Gastrocnemius medialis (tissue), 4 donors: Measurements from ENCODE around the gene ACP7. TPM values are rescaled to one million over a fixed set of nuclear protein-coding genes. Genes with fewer than 3 reads are reported as not detected.

ENCODE experiments used
- ATAC-seq, 2 donors: fragments of 150-250 bp; one replicate each; pipeline ENCODE4 v1.9.1; 2016
- DNase-seq, 2 donors: peaks; one replicate each; pipeline ENCODE4 v3.0.0-alpha.2; 2019
- H3K27ac ChIP-seq, 4 donors: fragments of 200-600 bp; sonication (generic); 1 replicate in 1 of 4; 2 replicates in 3 of 4; pipeline ENCODE4 v1.5.1; 2016 to 2018; ENCODE audit warnings: mild to moderate bottlenecking in 2 of 4, moderate library complexity in 1 of 4
- H3K27me3 ChIP-seq, 3 donors: fragments of 200-600 bp; sonication (generic) in 2 of 3; 1 replicate in 1 of 3; 2 replicates in 2 of 3; pipeline versions ENCODE4 v1.5.1 to v1.6.0; 2016 to 2019; ENCODE audit warnings: mild to moderate bottlenecking in 1 of 3, moderate library complexity in 1 of 3
- H3K36me3 ChIP-seq, 2 donors: fragments of 200-600 bp; sonication (generic) in 1 of 2; one replicate each; pipeline ENCODE4 v1.5.1; 2017 to 2018
- H3K4me1 ChIP-seq, 2 donors: fragments of 200-600 bp; sonication (generic) in 1 of 2; one replicate each; pipeline ENCODE4 v1.5.1; 2016 to 2017; ENCODE audit warnings: mild to moderate bottlenecking in 2 of 2
- H3K4me3 ChIP-seq, 4 donors: fragments of 200-600 bp; sonication (generic) in 3 of 4; 1 replicate in 1 of 4; 2 replicates in 3 of 4; pipeline ENCODE4 v1.5.1; 2016 to 2019; ENCODE audit warnings: mild to moderate bottlenecking in 2 of 4
- H3K9me3 ChIP-seq, 3 donors: fragments of 200-600 bp; sonication (generic) in 2 of 3; 1 replicate in 1 of 3; 2 replicates in 2 of 3; pipeline ENCODE4 v1.5.1; 2016 to 2019
- POLR2A ChIP-seq, 2 donors: fragments of 450-650 bp; IDR thresholded peaks; one replicate each; pipeline ENCODE4 v1.6.1; 2017; ENCODE audit warnings: antibody characterized with exemption in 2 of 2, mild to moderate bottlenecking in 2 of 2, moderate library complexity in 2 of 2
- in situ Hi-C, 4 donors: fragments of 200-750 bp; cut with MboI; loops; one replicate each; pipeline versions ENCODE4 v1.15.0 to v1.8.0; 2017; ENCODE audit warnings: low sequenced_read_pairs in 4 of 4
- intact Hi-C: fragments of 100-400 bp; cut with DNase I; formaldehyde crosslinking; loops from one replicate; pipeline ENCODE4 v1.15.1; 2023; ENCODE audit warnings: low total_unique reads
- total RNA-seq, 4 donors: library from RNA; depleted of rRNA; stranded (reverse); fragments of >200 nt; gene quantifications; one replicate each; pipeline versions ENCODE4 v1.1.0 to v1.2.3, GENCODE V29; 2016
- TF ChIP-seq, protein P1 (sequence below), 5 experiments: fragments of 450-650 bp in 3 of 5; fragments of 200-600 bp in 2 of 5; sonication (generic) in 2 of 5; IDR thresholded peaks in 4 of 5; conservative IDR thresholded peaks in 1 of 5; 1 replicate in 4 of 5; 2 replicates in 1 of 5; pipeline ENCODE4 v1.5.1; 2016 to 2019; ENCODE audit warnings: antibody characterized with exemption in 5 of 5, mild to moderate bottlenecking in 3 of 5, moderate library complexity in 3 of 5

ACP7 gene
- total RNA-seq, 4 donors from 2014 or later: not detected

DNA sequence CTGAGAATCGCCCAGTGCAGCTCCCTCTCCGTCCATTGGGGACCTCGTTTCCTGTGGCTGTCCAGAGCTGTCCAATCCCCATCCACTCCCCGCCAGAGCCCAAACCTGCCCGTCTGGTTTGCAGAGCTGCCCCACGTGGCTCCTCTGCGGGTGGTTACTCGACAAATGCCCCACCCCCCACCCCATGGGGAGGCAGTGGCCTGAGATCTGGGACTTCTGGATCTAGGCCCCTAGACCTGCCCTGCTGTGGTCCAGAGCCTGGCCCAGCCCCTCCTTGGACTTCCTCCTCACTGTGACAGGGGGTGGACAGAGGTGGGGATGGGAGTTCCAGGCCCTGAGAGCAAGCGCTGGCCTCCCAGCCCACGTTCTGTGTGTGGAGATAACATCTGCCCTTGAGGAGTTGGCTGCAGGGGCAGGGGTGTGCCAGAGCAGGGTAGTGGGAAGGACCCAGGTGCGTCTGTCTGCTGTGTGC, 70.5 kb downstream of the ACP7 start:
- H3K9me3 ChIP-seq: no peaks in the 10 kb centered on the region
- H3K27me3 ChIP-seq: no peaks in the 10 kb centered on the region
- DNase-seq (no peak), ATAC-seq (no peak)
- H3K4me3 ChIP-seq: no peak overlapping the region
- H3K4me1 ChIP-seq: no peaks in the 10 kb centered on the region
- no peaks in the 10 kb centered on the region for H3K36me3 ChIP-seq
- in situ Hi-C loops: no loop called here
- TF ChIP-seq, protein P1, sequence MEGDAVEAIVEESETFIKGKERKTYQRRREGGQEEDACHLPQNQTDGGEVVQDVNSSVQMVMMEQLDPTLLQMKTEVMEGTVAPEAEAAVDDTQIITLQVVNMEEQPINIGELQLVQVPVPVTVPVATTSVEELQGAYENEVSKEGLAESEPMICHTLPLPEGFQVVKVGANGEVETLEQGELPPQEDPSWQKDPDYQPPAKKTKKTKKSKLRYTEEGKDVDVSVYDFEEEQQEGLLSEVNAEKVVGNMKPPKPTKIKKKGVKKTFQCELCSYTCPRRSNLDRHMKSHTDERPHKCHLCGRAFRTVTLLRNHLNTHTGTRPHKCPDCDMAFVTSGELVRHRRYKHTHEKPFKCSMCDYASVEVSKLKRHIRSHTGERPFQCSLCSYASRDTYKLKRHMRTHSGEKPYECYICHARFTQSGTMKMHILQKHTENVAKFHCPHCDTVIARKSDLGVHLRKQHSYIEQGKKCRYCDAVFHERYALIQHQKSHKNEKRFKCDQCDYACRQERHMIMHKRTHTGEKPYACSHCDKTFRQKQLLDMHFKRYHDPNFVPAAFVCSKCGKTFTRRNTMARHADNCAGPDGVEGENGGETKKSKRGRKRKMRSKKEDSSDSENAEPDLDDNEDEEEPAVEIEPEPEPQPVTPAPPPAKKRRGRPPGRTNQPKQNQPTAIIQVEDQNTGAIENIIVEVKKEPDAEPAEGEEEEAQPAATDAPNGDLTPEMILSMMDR (IDR thresholded peaks at IDR 0.05 in 4 of 5, conservative IDR thresholded peaks at IDR 0.05 in 1 of 5): no peak
- TF ChIP-seq POLR2A (IDR thresholded peaks at IDR 0.05): no peak
- intact Hi-C loops: no loop called here
- no peak overlapping the region for H3K27ac ChIP-seq

DNA sequence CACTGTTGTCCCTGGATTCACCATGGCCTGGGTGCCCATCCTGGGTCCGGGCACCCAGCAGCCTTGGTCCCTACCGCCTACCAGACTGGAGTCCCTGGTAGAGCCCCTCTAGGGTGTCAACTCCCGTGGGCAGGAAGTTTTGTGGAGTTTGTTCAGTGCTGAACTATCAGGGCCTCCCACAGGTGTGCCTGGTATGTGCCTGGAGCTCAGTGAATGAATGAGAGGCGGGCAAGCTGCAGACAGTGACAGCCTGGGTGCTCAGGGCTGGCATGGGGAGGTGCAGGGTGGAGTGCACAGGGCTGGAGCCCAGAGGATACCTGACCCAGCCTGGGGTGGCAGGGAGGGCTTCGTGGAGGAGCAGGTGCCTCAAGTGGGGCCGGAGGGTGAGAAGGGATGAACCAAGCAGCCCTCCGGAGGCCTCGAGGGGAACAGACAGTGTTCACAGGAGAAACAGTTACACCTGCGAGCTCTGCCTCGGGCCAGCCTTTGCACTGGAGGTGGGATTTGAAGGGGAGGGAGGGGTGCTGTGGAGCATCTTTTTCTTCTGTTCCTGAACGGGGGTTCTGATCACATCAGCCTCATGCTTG, 71.0 kb downstream of the ACP7 start:
- no peaks in the 10 kb centered on the region for H3K36me3 ChIP-seq
- ATAC-seq (no peak), DNase-seq (no peak)
- intact Hi-C loops (no loop called here), in situ Hi-C loops (no loop called here)
- H3K27me3 ChIP-seq: no peaks in the 10 kb centered on the region
- no peak overlapping the region for H3K27ac ChIP-seq
- no peak for TF ChIP-seq POLR2A (IDR thresholded peaks at IDR 0.05)
- TF ChIP-seq, protein P1 (IDR thresholded peaks at IDR 0.05 in 4 of 5, conservative IDR thresholded peaks at IDR 0.05 in 1 of 5): no peak
- H3K4me3 ChIP-seq: no peak overlapping the region
- H3K9me3 ChIP-seq: no peaks in the 10 kb centered on the region
- H3K4me1 ChIP-seq: no peaks in the 10 kb centered on the region

DNA sequence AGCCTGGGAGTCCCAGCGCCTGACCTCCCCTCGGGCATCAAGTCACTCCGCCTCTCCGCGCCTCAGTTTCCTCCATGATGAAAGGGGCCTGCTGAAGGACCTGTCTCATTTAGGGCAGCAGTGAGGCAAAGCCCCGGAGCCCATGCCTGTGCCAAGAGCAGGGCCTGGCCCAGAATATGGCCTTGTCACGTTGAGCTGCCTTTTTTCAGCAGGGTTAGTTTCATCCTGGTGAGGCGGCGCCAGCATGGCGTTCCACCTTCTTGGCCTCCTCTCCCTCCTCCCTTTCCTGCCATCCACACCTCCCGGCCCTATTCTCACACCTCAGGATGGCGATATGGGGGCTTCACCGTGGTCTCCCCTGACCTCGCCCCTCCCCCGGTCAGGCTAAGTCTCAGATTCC, 71.6 kb downstream of the ACP7 start:
- ATAC-seq: no peak
- in situ Hi-C loops: no loop called here
- no peaks in the 10 kb centered on the region for H3K4me1 ChIP-seq

DNA sequence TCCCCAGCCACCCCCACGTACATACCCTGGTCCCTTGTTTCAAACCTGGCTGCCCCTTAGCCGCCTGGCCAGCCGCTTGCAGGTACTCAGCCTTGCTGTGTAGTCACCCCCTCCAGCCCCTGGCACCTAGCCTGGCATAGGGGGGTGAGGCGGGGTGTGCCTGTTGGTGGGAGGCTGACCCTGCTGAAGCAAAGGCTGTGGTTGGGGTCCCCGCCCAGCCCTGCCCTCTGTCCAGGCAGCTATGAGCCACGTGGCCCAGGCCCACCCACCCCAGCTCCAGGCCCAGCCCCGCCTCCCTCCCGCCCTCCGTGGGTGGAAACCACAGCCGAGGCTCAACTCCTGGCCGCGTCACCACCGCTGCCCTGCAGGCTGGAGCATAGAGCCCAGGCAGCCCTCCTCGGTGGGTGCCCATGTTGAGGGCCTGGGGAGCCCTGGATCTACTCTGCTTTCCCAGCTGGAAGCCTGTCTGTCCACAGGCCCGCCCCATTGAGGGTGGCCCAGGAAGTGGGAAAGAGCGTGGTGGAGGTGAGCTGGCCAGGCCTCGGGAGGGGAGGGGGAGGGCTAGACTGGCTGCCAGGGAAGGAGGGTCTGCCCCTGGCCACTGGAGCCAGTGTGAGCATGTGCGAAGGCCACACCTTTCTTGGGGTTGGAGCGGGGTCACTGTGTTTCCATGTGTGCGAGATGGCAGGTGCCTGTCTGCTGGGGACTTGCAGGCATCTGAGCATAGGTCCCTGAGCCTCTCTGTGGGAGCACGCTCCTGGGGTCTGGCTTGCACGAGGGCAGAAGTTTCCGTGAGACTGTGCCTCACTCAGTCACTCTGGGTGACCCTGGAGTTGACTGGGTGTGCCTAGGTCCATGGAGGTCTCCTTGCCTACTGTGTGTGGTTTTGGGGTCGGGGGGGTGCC, 72.4 kb downstream of the ACP7 start:
- Histone ChIP-seq H3K27ac (no peak overlapping the region), H3K4me3 (no peak overlapping the region), H3K27me3 (no peaks in the 10 kb centered on the region), H3K36me3 (no peaks in the 10 kb centered on the region), H3K4me1 (no peaks in the 10 kb centered on the region), H3K9me3 (no peaks in the 10 kb centered on the region)
- intact Hi-C loops (no loop called here), in situ Hi-C loops (no loop called here)
- ATAC-seq (no peak), DNase-seq (no peak)
- no peak for TF ChIP-seq POLR2A (IDR thresholded peaks at IDR 0.05)
- TF ChIP-seq, protein P1 (IDR thresholded peaks at IDR 0.05 in 4 of 5, conservative IDR thresholded peaks at IDR 0.05 in 1 of 5): no peak

More for the DNA sequence above, 71.6 kb downstream of the ACP7 start:
- Histone ChIP-seq H3K27me3 (no peaks in the 10 kb centered on the region), H3K9me3 (no peaks in the 10 kb centered on the region), H3K27ac (no peak overlapping the region), H3K36me3 (no peaks in the 10 kb centered on the region), H3K4me3 (no peak overlapping the region)
- TF ChIP-seq, protein P1 (IDR thresholded peaks at IDR 0.05 in 4 of 5, conservative IDR thresholded peaks at IDR 0.05 in 1 of 5): no peak
- TF ChIP-seq POLR2A (IDR thresholded peaks at IDR 0.05): no peak
- no peak for DNase-seq
- intact Hi-C loops: no loop called here
